HG03025 (cell line): ENCODE data around the gene CNKSR2.

Source experiments
- ATAC-seq: cut with Tn5 transposase; IDR thresholded peaks from one replicate; pipeline ENCODE4 v1.9.1; 2021; ENCODE audit warnings: mild to moderate bottlenecking, moderate library complexity; ENCODE audit not compliant: unreplicated experiment, low FRiP score

Gene CNKSR2

DNA sequence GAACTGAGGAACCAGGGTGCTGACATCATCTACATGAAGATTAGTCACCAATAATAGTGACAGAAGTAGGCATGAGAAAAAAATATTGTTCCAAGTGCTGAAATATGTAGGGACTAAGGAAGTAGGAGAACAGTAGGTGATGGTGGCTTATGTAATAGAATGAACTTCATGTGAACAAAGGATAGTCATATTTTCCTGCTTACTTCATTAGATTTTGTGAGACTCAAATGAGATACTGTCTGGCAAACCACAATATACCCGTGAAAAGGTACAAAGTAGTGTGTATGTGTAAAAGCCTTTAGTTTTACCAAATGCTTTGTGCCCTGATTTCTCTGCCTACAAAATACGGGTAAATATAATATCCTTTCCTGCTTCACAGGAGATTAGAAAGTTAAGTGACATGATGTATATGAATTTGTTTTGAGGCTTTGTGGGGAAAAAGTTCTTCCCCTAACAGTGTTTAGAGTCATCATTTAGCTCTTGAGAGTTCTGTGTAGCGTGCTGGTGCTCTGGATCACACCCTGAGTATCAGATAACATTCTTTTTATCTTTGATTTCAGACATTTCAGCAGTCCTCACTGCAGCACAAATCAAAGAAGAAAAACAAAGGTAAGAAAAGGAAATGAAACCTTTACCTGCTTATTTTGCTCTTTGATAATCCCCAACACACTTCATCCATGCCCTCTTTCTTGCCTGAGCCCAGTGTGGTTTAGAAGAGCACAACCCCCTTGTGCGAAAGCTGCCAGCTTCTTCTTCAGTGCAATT, 216.0 kb downstream of the CNKSR2 start:
- ATAC-seq, result no peak

DNA sequence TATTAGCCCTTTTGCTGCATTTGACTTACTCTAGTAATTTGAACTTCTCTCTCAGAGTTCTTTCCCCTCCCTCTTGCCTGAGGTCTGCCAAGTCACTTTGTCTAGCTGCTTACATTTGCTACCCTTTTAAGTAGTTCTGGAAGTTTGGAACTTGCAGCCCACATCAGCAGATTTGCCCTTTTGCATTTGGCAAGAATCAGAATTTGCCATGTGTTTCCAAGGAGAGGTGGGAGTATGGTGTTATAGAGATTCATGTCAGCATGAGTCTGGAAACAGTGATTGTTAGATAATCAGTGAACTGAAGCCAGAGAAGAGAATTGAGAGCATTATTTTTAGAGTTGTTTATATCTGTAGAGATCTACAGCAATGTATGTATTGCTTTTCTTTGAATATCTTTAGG, 231.8 kb downstream of the CNKSR2 start:
- no peak for ATAC-seq

GRCh38 chrX:21610168-21610567, 235.9 kb downstream of the CNKSR2 start:
- no peak for ATAC-seq

DNA sequence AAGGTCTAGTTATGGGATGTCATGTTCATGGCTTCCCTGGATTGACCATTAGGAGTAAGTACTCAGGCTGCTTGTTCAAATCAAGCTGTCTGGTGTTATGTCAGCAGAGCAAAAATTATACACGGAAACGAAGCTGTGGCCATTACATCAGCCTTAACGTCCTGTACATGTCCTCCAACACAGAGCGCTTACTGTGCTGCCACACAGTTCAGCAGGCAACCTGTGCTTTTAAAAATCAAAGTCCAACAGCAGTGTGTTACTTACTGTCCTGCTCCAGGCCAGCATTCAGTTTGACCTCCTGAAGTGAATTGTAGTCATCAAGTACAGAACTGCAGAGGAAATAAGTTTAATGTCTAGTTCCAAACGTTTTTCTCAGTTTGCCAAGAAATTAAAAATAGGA, 237.9 kb downstream of the CNKSR2 start:
- ATAC-seq, result no peak

DNA sequence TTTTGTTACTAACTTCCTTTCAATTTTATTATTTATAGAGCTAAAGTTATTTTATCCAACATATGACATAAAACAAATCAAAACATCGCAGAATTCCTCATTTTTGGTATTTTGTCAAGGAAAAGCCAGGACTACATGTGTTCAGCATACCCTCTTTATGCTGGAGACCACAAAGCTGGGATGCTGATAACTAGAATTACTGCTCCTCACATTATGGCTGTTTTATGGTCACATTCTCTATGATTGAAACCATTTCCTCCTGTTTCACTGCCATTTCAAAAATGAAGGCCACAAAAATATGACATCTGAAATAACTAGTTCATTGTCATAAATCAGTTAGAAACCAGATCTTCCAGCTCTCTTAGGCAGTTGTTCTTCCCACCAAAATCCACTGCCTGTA, 242.2 kb downstream of the CNKSR2 start:
- ATAC-seq, result no peak

GRCh38 chrX:21620234-21620633, 246.0 kb downstream of the CNKSR2 start:
- ATAC-seq, result no peak

DNA sequence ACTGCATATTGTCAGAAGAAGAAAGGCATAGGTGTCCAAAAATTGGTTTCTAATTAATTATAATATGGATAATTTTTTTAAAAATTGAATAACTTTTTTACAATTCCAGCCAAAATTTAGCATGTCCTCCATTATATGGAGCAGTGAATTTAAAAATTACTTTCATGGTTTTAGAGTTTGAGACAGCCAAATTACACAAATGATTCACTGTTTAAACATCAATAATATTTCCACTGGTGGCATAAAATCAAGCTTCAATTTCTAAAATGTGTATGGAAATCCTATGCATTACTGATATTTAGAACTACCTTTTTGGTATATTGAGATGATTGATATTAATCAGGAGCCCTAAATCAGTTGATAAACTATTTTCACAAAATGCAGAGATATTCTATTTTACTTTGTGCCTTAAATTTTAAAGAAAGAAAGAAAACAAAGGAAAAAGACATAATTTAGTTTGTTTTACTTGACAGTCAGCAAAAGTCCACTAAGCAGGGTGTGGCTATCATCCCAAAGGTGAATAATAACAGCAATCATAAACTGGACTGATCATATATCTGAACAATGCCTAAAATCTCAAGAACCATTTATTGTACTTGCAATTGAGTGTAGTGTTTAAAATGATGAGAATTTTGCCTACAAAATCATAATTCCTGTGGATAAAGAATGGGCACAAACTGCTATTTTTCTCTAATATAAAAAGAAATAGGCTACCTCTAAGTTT, 249.7 kb downstream of the CNKSR2 start:
- no peak for ATAC-seq

DNA sequence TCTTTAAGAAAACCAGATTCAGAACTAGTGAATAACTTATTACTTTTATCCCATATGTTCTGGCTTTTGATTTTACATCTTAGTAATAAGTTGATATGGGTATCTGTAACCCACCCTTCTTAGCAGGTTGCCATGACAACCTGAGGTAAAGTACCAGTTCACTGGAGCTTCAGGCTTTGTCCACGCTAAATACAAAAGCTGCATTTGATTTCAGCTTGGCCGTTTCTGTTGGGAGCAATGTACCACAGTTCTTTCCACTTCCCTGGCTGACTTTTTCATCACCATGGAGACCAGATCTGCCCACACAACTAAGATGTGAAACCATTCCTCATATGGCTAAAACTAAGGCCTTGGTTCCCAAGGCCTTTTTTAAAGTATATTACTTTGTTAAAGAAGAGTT, 257.8 kb downstream of the CNKSR2 start:
- ATAC-seq, result no peak

- no peak for ATAC-seq
These were observed 264.1 kb downstream of the CNKSR2 start for GRCh38 chrX:21638311-21638710.

DNA sequence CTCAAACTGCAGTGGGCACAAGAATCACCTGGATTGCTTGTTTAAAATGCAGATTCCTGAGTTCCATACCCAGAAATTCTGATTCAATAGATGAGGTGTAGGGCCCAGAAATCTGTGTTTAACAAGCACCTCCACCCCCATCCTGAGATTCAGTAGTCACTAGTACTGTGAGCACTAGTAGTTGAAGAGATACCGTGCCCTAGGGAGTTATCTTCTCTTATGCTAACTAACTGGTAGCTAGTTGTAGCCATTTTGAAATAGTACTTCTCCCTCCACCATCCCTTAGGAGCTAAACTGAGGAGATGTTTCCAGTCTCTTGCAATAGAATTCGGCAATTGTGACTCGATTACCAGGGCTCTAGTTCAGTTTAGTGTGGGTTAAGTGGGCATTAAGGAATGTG, 265.6 kb downstream of the CNKSR2 start:
- no peak for ATAC-seq

- no peak for ATAC-seq
These were observed 271.2 kb downstream of the CNKSR2 start for GRCh38 chrX:21645431-21645830.

- no peak for ATAC-seq
These were observed 271.7 kb downstream of the CNKSR2 start for GRCh38 chrX:21645886-21646285.

DNA sequence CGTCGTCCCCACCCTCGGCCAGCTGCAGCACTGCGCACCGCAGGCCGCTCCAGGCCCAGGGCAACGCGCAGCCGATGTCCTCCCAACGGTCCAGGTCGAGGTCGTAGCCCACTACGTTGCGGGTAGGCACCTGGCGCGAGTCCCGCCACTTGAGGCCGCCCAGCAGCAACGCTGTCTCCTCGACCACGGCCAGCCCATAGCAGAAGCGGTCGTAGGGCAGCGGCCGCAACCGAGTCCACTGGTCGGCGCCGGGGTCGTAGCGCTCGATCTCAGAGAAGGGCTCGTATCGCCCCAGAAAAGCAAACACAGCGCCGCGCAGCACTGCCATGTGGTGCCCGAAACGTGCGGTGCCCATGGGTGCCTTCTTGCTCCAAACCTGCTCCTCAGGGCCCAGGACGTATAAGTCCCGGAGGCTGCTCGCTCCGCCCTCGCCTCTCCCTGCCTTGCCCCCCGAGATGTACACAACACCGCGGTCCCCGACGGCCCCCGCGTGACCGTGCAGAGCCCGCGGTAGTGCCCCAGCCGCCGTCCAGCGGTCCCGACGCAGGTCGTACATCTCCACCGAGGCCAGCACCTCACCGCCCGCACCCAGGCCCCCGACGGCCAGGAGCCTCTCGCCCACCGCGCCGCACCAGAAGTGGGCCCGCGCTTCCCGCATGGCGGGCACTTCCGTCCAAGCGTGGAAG, 281.8 kb downstream of the CNKSR2 start:
- no peak for ATAC-seq

DNA sequence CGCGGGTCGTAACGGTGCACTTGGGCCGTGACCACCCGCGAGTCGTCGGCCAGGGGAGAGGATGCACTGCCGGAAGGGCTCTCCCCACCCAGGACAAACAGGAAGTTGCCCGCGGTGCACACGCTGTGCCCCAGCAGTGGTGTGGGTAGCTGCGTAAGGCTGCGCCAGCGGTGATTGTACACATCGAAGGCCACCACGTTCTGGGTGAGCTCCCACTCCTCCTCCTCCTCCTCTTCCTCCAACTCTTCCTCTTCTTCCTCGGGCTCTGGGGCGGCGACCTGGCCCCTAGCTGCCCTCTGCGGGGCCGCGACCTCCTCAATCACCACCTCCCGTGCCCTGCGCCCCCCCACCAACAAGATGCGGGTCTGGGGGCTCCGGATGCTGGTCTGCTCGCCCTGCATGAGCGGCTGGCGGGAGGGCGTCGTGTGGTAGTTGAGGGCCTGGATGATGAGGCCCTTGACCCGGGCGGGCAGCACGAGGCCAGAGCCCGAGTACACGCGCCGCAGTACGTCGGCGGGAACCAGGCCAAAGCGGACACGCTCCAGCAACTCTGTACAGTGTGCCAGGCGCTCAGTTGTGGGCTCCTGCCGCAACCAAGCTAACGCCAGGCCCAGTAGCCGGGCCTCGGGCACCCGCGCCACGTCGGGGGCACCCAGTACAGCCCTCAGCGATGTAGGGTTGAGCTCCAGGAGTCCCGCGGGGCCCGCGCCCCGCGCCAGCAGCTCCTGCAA, 282.5 kb downstream of the CNKSR2 start:
- no peak for ATAC-seq

DNA sequence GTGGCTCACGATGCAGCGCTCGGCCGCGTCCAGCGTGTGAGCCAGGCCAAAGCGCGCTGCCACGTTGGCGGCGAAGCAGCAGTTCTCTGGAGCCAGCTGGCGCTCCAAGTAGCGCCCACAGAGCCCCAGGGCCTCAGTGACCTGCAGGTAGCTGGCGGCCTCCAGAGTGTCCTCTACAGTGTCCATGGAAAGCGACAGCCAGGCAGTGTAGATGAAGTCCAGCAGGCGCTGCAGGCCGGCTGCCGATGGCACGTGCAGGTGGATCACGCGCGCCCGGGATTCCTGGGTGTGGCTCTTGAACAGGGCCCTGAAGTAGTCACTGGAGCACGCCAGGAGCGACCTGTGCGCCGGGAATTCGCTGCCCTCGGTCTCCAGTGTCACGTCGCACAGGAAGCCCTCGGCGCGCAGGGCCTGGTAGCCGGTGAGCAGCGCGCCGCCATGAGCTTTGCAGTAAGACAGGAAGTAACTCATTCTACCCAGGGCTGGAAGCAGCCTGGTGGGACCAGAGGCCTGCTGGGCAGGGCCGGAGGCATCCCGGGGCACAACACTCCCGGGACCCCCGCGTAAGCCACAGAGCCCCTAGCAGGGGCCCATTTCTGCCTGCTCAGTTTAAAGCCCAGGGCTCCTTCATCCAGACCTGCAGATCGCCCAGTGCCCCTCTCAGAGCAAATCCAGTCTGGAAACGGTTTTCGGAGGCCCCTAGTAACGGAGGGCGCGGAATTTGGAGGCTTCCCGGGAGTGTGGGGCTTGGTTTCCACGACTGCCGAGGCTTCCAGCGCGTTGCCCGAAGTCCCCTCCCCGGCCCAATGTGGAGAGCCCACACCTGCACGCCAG, 283.3 kb downstream of the CNKSR2 start:
- no peak for ATAC-seq

- ATAC-seq, result no peak
These were observed 284.0 kb downstream of the CNKSR2 start, which contains the start of gene KLHL34 for GRCh38 chrX:21658152-21658737. KLHL34 (minus strand) TSS chrX:21658330; CDS start chrX:21657788, 542 bp downstream.

DNA sequence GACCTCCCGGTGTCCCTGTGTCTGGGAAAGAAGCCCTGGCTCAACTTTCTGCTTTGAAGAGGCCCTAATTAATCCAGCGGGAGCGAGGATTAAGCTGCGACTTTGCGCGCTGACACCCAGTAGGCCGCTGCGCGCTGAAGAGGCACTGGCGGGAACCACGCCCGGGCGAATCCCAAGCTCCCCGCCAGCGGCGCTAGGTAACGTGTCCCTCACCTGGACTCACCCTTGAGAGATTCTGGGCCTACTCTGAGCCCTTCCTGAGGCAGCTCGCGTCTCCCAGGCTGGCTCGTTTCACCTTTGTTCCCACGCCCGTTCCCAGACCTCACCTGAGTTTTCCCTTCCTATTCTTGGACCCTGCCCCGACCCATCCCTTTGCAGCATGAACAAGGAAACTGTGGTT, 284.5 kb downstream of the CNKSR2 start:
- no peak for ATAC-seq

DNA sequence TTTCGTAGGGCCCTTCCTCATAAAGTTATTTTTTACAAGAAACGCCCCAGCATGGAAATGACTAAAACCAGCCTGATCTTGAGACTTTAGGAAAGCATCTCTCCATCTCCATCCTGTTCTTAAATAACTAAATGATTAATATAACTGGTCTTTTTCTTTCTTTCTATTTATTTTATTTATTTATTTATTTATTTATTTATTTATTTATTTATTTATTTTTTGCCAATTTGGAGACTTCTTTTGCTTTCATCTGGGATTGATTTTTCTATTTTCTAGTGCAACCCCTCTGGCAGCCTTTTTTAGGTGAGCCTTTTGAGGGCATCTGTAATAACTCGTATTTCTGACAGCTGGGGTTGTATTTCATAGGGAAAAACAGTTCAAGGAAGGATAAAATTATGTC, 285.1 kb downstream of the CNKSR2 start:
- no peak for ATAC-seq

DNA sequence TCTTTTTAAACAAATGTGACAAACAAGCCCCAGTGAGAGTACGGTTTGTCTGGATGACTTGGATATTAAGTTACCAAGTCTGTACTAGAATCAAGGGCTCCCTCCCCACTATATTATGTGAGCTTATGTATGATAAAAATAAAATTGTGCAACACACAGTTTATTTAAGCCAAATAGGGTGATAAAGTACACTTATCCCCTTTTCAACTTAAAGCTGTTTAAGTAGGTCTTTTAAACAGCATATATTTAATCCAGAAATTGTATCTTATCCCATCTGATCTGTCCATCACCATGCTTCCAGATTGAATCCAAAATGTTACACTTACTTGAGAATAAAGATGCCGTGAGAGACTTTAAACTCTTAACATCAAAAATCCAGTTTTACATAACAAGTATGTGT, 285.9 kb downstream of the CNKSR2 start:
- ATAC-seq, result no peak

GRCh38 chrX:21661316-21661715, 287.1 kb downstream of the CNKSR2 start:
- no peak for ATAC-seq
